Fibroblast of the aortic adventitia (primary cell): ENCODE measurements around the gene AP2A1. TPM values are rescaled to one million over a fixed set of nuclear protein-coding genes. Genes with fewer than 3 reads are reported as not detected.

Source experiments
- DNase-seq: peaks from one replicate; pipeline ENCODE4 v3.0.0-alpha.2; 2010; ENCODE audit warnings: low read depth
- H3K4me3 ChIP-seq: 2 replicates; pipeline ENCODE4 v1.5.1; 2011; ENCODE audit warnings: low read depth, mild to moderate bottlenecking, control low read depth, low read length, moderate library complexity
- total RNA-seq: library from RNA; depleted of rRNA; stranded (reverse); fragments of >200 nt; gene quantifications from 2 replicates; pipeline ENCODE4 v1.2.3, GENCODE V29; 2012; ENCODE audit warnings: low replicate concordance
- TF ChIP-seq, protein P1 (sequence below): IDR thresholded peaks from 2 replicates; pipeline ENCODE4 v1.5.1; 2011; ENCODE audit warnings: mild to moderate bottlenecking, low read length, control low read depth, inconsistent platforms; ENCODE audit not compliant: insufficient read depth

AP2A1 gene
- total RNA-seq, 1 donor = 115 TPM

DNA sequence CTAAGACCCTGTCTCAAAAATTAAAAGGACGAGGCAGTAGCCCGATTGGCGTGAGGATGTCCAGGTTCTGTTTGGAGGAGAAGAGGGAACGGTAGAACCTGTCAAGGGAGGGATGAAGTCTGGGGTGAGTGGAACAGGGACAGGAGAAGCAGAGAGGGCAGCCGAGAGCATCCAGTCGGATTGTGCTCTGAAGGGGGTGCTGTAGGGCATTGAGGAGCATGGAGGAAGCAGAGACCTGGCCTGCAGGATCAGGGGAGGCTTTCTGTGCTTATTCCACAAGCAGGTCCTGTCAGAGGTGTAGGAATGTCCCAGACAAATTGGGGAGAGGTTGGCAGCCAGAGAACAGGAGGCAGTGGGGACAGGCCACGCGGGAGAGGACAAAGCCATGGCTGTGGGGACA, 14.1 kb downstream of the AP2A1 start:
- TF ChIP-seq, protein P1, sequence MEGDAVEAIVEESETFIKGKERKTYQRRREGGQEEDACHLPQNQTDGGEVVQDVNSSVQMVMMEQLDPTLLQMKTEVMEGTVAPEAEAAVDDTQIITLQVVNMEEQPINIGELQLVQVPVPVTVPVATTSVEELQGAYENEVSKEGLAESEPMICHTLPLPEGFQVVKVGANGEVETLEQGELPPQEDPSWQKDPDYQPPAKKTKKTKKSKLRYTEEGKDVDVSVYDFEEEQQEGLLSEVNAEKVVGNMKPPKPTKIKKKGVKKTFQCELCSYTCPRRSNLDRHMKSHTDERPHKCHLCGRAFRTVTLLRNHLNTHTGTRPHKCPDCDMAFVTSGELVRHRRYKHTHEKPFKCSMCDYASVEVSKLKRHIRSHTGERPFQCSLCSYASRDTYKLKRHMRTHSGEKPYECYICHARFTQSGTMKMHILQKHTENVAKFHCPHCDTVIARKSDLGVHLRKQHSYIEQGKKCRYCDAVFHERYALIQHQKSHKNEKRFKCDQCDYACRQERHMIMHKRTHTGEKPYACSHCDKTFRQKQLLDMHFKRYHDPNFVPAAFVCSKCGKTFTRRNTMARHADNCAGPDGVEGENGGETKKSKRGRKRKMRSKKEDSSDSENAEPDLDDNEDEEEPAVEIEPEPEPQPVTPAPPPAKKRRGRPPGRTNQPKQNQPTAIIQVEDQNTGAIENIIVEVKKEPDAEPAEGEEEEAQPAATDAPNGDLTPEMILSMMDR = no peak
- DNase-seq = no peak
- no peak overlapping the region for H3K4me3 ChIP-seq

- TF ChIP-seq, protein P1 = no peak
- DNase-seq = no peak
- H3K4me3 ChIP-seq = no peak overlapping the region
These were observed 14.6 kb downstream of the AP2A1 start for GRCh38 chr19:49781394-49781793.

DNA sequence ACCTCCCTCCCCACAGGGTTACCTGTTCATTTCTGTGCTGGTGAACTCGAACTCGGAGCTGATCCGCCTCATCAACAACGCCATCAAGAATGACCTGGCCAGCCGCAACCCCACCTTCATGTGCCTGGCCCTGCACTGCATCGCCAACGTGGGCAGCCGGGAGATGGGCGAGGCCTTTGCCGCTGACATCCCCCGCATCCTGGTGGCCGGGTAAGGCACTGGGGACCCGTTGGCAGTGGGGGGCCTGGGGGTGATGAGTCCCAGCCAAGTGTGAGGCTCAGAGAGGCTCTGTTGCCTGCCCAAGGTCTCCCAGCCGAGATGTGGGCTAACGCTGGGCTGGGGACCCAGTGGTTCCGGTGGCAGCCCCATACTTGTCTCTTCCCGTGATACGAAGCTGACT, 15.7 kb downstream of the AP2A1 start:
- no peak for DNase-seq
- H3K4me3 ChIP-seq = no peak overlapping the region
- TF ChIP-seq, protein P1 = no peak

DNA sequence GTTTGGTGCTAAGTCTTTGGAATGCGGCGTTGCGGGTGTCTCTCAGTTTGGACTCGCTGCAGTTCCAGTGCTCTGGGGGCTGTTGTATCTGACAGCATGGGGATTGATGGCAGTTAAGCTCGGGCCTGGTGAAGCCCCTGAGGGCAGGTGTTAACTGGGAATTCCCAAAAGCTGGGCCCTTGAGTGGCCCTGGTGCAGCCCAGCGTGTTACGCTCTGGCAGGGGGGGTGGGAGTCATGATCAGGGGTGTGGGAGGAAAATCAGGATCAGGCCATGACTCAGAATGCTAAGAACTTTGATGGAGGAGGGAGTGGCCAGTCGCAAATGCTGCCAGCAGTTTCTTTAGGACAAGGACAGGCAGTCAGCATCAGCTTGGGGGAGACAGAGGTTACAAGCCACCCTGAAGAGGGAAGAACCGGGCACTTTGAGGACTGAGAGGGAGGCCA, 19.6 kb downstream of the AP2A1 start:
- DNase-seq = peak; percentile 61
- H3K4me3 ChIP-seq = no peak overlapping the region
- TF ChIP-seq, protein P1 = no peak

DNA sequence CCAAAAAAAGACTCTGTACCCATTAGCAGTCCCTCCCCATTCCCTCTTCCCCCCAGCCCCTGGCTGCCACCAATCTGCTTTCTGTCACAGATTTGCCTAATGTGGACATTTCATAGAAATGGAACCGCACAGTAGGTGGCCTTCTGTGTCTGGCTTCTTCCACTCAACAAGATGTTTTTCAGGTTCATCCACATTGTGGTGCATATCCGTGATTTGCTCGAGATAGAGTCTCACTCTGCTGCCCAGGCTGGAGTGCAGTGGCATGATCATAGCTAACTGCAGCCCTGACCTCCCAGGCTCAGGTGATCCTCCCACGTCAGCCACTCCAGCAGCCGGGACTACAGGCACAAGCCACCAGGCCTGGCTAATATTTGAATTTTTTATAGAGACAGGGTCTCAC, 20.9 kb downstream of the AP2A1 start:
- no peak for DNase-seq
- H3K4me3 ChIP-seq = no peak overlapping the region
- TF ChIP-seq, protein P1 = no peak

DNA sequence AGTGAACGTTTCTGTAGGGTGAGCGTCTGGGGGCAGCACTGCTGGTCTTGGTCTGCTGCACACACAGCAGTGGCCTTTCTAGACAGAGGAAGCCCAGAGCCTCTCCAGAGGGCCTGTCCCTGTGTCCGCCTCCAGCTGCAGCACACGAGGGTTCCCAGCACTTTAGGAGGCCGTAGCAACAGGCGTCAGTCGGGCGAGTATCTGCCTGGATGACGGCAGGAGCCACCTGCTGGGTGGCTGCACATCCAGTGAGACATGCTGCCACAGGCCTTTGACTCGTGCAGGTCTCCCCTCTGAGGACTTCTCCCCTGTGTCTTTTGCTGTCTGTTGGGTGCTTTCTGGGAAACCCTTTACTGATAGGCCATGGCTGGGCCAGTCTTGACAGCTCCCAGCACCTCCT, 22.1 kb downstream of the AP2A1 start:
- TF ChIP-seq, protein P1 = no peak
- no peak for DNase-seq
- no peak overlapping the region for H3K4me3 ChIP-seq

- TF ChIP-seq, protein P1 = no peak
- DNase-seq = peak; percentile 42
- no peak overlapping the region for H3K4me3 ChIP-seq
These were observed 24.1 kb downstream of the AP2A1 start for GRCh38 chr19:49790866-49791265.
